Measurements from ENCODE around the gene LRRC1. TPM values are rescaled to one million over a fixed set of nuclear protein-coding genes. Genes with fewer than 3 reads are reported as not detected.

Gene LRRC1
- total and polyA plus RNA-seq, 2 donors, result 21.6 to 21.7 TPM

- no peak overlapping the region for H3K27ac ChIP-seq (ENCODE audit: low read depth in 1 of 2, low read length in 1 of 2)
Measured at GRCh38 chr6:53932516-53932915, 137.7 kb downstream of the LRRC1 start.

GRCh38 chr6:53934023-53934422 lies 139.2 kb downstream of the LRRC1 start:
- Histone ChIP-seq H3K9me3 (ENCODE audit: control insufficient read depth in 2 of 2, insufficient read depth in 1 of 2, low read length in 1 of 2) (no peaks in the 10 kb centered on the region), H3K4me3 (ENCODE audit: low read length in 2 of 2) (no peak overlapping the region), H3K27ac (ENCODE audit: low read depth in 1 of 2, low read length in 1 of 2) (no peak overlapping the region), H3K36me3 (ENCODE audit: control insufficient read depth in 2 of 2, insufficient read depth in 2 of 2, low read length in 1 of 2) (peaks cover 0 to 4% of the 10 kb centered on the region in 2 donors), H3K4me1 (ENCODE audit: control insufficient read depth in 2 of 2, insufficient read depth in 2 of 2, low read length in 2 of 2) (peaks cover 0 to 2% of the 10 kb centered on the region in 2 donors), H3K27me3 (ENCODE audit: control insufficient read depth in 2 of 2, insufficient read depth in 1 of 2, low read length in 1 of 2) (no peaks in the 10 kb centered on the region)
- 95% methylated on average over 6 of the region's 6 CpGs for WGBS
- DNase-seq (ENCODE audit: low read depth in 6 of 9, low spot score in 9 of 9), result no peak

More at GRCh38 chr6:53932516-53932915, 137.7 kb downstream of the LRRC1 start:
- Histone ChIP-seq H3K9me3 (ENCODE audit: control insufficient read depth in 2 of 2, insufficient read depth in 1 of 2, low read length in 1 of 2) (no peaks in the 10 kb centered on the region), H3K27me3 (ENCODE audit: control insufficient read depth in 2 of 2, insufficient read depth in 1 of 2, low read length in 1 of 2) (no peaks in the 10 kb centered on the region), H3K36me3 (ENCODE audit: control insufficient read depth in 2 of 2, insufficient read depth in 2 of 2, low read length in 1 of 2) (peaks cover 0 to 4% of the 10 kb centered on the region in 2 donors), H3K4me1 (ENCODE audit: control insufficient read depth in 2 of 2, insufficient read depth in 2 of 2, low read length in 2 of 2) (no peaks in the 10 kb centered on the region), H3K4me3 (ENCODE audit: low read length in 2 of 2) (no peak overlapping the region)
- no peak for DNase-seq (ENCODE audit: low read depth in 6 of 9, low spot score in 9 of 9)
- whole genome bisulfite sequencing, result 73% methylated on average over 2 of the region's 2 CpGs

- H3K9me3 ChIP-seq (ENCODE audit: control insufficient read depth in 2 of 2, insufficient read depth in 1 of 2, low read length in 1 of 2), result no peaks in the 10 kb centered on the region
- WGBS, result 76% methylated on average over 4 of the region's 4 CpGs
Measured at GRCh38 chr6:53937461-53937860, 142.7 kb downstream of the LRRC1 start.

GRCh38 chr6:53938810-53939209 lies 144.0 kb downstream of the LRRC1 start:
- H3K27me3 ChIP-seq (ENCODE audit: control insufficient read depth in 2 of 2, insufficient read depth in 1 of 2, low read length in 1 of 2), result no peaks in the 10 kb centered on the region
- DNase-seq (ENCODE audit: low read depth in 6 of 9, low spot score in 9 of 9), result peak in 1 of 9 donors; percentile 16
- no peak overlapping the region for H3K4me3 ChIP-seq (ENCODE audit: low read length in 2 of 2)
- H3K36me3 ChIP-seq (ENCODE audit: control insufficient read depth in 2 of 2, insufficient read depth in 2 of 2, low read length in 1 of 2), result no peaks in the 10 kb centered on the region
- 4% methylated on average over 1 of the region's 1 CpG for whole genome bisulfite sequencing
- no peak overlapping the region for H3K27ac ChIP-seq (ENCODE audit: low read depth in 1 of 2, low read length in 1 of 2)
- peaks cover 0 to 2% of the 10 kb centered on the region in 2 donors for H3K4me1 ChIP-seq (ENCODE audit: control insufficient read depth in 2 of 2, insufficient read depth in 2 of 2, low read length in 2 of 2)
- H3K9me3 ChIP-seq (ENCODE audit: control insufficient read depth in 2 of 2, insufficient read depth in 1 of 2, low read length in 1 of 2), result no peaks in the 10 kb centered on the region

More at GRCh38 chr6:53937461-53937860, 142.7 kb downstream of the LRRC1 start:
- Histone ChIP-seq H3K36me3 (ENCODE audit: control insufficient read depth in 2 of 2, insufficient read depth in 2 of 2, low read length in 1 of 2) (no peaks in the 10 kb centered on the region), H3K4me1 (ENCODE audit: control insufficient read depth in 2 of 2, insufficient read depth in 2 of 2, low read length in 2 of 2) (peaks cover 0 to 2% of the 10 kb centered on the region in 2 donors), H3K27me3 (ENCODE audit: control insufficient read depth in 2 of 2, insufficient read depth in 1 of 2, low read length in 1 of 2) (no peaks in the 10 kb centered on the region), H3K27ac (ENCODE audit: low read depth in 1 of 2, low read length in 1 of 2) (no peak overlapping the region), H3K4me3 (ENCODE audit: low read length in 2 of 2) (no peak overlapping the region)
- no peak for DNase-seq (ENCODE audit: low read depth in 6 of 9, low spot score in 9 of 9)

GRCh38 chr6:53939830-53940229 lies 145.0 kb downstream of the LRRC1 start:
- no peaks in the 10 kb centered on the region for H3K9me3 ChIP-seq (ENCODE audit: control insufficient read depth in 2 of 2, insufficient read depth in 1 of 2, low read length in 1 of 2)
- H3K36me3 ChIP-seq (ENCODE audit: control insufficient read depth in 2 of 2, insufficient read depth in 2 of 2, low read length in 1 of 2), result no peaks in the 10 kb centered on the region
- no peak for DNase-seq (ENCODE audit: low read depth in 6 of 9, low spot score in 9 of 9)
- H3K27ac ChIP-seq (ENCODE audit: low read depth in 1 of 2, low read length in 1 of 2), result no peak overlapping the region
- peaks cover 0 to 2% of the 10 kb centered on the region in 2 donors for H3K4me1 ChIP-seq (ENCODE audit: control insufficient read depth in 2 of 2, insufficient read depth in 2 of 2, low read length in 2 of 2)
- WGBS, result 96% methylated on average over 3 of the region's 3 CpGs
- H3K4me3 ChIP-seq (ENCODE audit: low read length in 2 of 2), result no peak overlapping the region
- H3K27me3 ChIP-seq (ENCODE audit: control insufficient read depth in 2 of 2, insufficient read depth in 1 of 2, low read length in 1 of 2), result no peaks in the 10 kb centered on the region

GRCh38 chr6:53943395-53943794 lies 148.6 kb downstream of the LRRC1 start:
- H3K27ac ChIP-seq (ENCODE audit: low read depth in 1 of 2, low read length in 1 of 2), result no peak overlapping the region
- DNase-seq (ENCODE audit: low read depth in 6 of 9, low spot score in 9 of 9), result no peak

GRCh38 chr6:53944091-53944490 lies 149.3 kb downstream of the LRRC1 start:
- WGBS, result 87% methylated on average over 4 of the region's 4 CpGs
- Histone ChIP-seq H3K4me1 (ENCODE audit: control insufficient read depth in 2 of 2, insufficient read depth in 2 of 2, low read length in 2 of 2) (peaks cover 0 to 2% of the 10 kb centered on the region in 2 donors), H3K4me3 (ENCODE audit: low read length in 2 of 2) (no peak overlapping the region), H3K27ac (ENCODE audit: low read depth in 1 of 2, low read length in 1 of 2) (no peak overlapping the region), H3K9me3 (ENCODE audit: control insufficient read depth in 2 of 2, insufficient read depth in 1 of 2, low read length in 1 of 2) (peaks cover 0 to 3% of the 10 kb centered on the region in 2 donors), H3K36me3 (ENCODE audit: control insufficient read depth in 2 of 2, insufficient read depth in 2 of 2, low read length in 1 of 2) (no peaks in the 10 kb centered on the region), H3K27me3 (ENCODE audit: control insufficient read depth in 2 of 2, insufficient read depth in 1 of 2, low read length in 1 of 2) (no peaks in the 10 kb centered on the region)
- DNase-seq (ENCODE audit: low read depth in 6 of 9, low spot score in 9 of 9), result no peak

More at GRCh38 chr6:53943395-53943794, 148.6 kb downstream of the LRRC1 start:
- H3K27me3 ChIP-seq (ENCODE audit: control insufficient read depth in 2 of 2, insufficient read depth in 1 of 2, low read length in 1 of 2), result no peaks in the 10 kb centered on the region
- H3K4me3 ChIP-seq (ENCODE audit: low read length in 2 of 2), result no peak overlapping the region
- no peaks in the 10 kb centered on the region for H3K36me3 ChIP-seq (ENCODE audit: control insufficient read depth in 2 of 2, insufficient read depth in 2 of 2, low read length in 1 of 2)
- 92% methylated on average over 2 of the region's 2 CpGs for WGBS
- peaks cover 0 to 3% of the 10 kb centered on the region in 2 donors for H3K4me1 ChIP-seq (ENCODE audit: control insufficient read depth in 2 of 2, insufficient read depth in 2 of 2, low read length in 2 of 2)
- H3K9me3 ChIP-seq (ENCODE audit: control insufficient read depth in 2 of 2, insufficient read depth in 1 of 2, low read length in 1 of 2), result peaks cover 0 to 3% of the 10 kb centered on the region in 2 donors

- no peaks in the 10 kb centered on the region for H3K36me3 ChIP-seq (ENCODE audit: control insufficient read depth in 2 of 2, insufficient read depth in 2 of 2, low read length in 1 of 2)
- H3K27me3 ChIP-seq (ENCODE audit: control insufficient read depth in 2 of 2, insufficient read depth in 1 of 2, low read length in 1 of 2), result no peaks in the 10 kb centered on the region
- H3K9me3 ChIP-seq (ENCODE audit: control insufficient read depth in 2 of 2, insufficient read depth in 1 of 2, low read length in 1 of 2), result peaks cover 0 to 3% of the 10 kb centered on the region in 2 donors
- H3K27ac ChIP-seq (ENCODE audit: low read depth in 1 of 2, low read length in 1 of 2), result no peak overlapping the region
- H3K4me1 ChIP-seq (ENCODE audit: control insufficient read depth in 2 of 2, insufficient read depth in 2 of 2, low read length in 2 of 2), result peaks cover 0 to 2% of the 10 kb centered on the region in 2 donors
- 96% methylated on average over 5 of the region's 5 CpGs for WGBS
- H3K4me3 ChIP-seq (ENCODE audit: low read length in 2 of 2), result no peak overlapping the region
- DNase-seq (ENCODE audit: low read depth in 6 of 9, low spot score in 9 of 9), result no peak
Measured at GRCh38 chr6:53944543-53944942, 149.7 kb downstream of the LRRC1 start.

GRCh38 chr6:53945765-53946407 lies 151.1 kb downstream of the LRRC1 start:
- WGBS, result 94% methylated on average over 4 of the region's 4 CpGs
- H3K27me3 ChIP-seq (ENCODE audit: control insufficient read depth in 2 of 2, insufficient read depth in 1 of 2, low read length in 1 of 2), result no peaks in the 10 kb centered on the region
- DNase-seq (ENCODE audit: low read depth in 6 of 9, low spot score in 9 of 9), result no peak

More at GRCh38 chr6:53945765-53946407, 151.1 kb downstream of the LRRC1 start:
- Histone ChIP-seq H3K4me3 (ENCODE audit: low read length in 2 of 2) (no peak overlapping the region), H3K4me1 (ENCODE audit: control insufficient read depth in 2 of 2, insufficient read depth in 2 of 2, low read length in 2 of 2) (peaks cover 0 to 2% of the 10 kb centered on the region in 2 donors), H3K9me3 (ENCODE audit: control insufficient read depth in 2 of 2, insufficient read depth in 1 of 2, low read length in 1 of 2) (peaks cover 0 to 3% of the 10 kb centered on the region in 2 donors), H3K27ac (ENCODE audit: low read depth in 1 of 2, low read length in 1 of 2) (no peak overlapping the region), H3K36me3 (ENCODE audit: control insufficient read depth in 2 of 2, insufficient read depth in 2 of 2, low read length in 1 of 2) (no peaks in the 10 kb centered on the region)

Measured in thymus (tissue), 11 donors.